ENCODE data around the gene HMG20A.

The HMG20A gene

DNA sequence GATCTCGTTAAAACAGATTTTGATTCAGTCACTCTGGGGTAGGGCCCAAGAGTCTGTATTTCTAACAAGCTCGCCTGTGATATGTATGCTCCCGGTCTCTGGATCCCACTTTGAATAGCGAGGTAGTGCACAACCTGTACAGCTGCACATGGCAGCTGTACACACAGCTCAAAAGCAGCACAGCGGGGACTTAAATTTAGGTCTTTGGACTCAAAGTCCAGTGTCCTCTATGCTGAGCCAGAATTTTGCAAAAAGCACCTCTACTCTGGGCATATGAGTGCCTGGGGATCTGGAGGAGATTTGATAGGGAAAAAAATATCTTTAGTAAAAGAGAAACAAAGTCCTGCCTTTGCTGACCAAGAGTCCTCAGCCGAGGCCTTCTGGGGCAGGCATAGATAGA lies 83.1 kb downstream of the HMG20A start:
- DNase-seq = no peak

DNA sequence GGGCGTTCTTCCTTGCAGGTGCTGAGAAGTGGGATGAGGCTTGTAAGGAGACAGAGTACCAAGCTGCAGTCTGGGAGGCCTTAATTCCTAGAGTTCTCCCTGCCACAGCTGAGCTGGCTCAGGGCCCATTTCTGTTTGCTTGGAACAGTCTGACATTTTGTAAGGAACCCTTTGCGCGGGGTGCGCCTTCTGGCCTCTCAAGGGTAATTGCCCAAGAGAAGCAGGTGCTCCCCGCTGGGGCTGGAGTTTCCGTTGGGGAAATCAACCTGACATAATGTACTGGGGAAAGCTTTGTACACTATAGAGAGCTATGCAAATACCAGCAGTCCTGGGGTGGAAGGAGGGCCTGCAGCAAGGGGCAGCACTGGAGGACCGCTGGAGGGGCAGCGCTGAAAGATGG lies 83.6 kb downstream of the HMG20A start:
- DNase-seq = no peak

DNA sequence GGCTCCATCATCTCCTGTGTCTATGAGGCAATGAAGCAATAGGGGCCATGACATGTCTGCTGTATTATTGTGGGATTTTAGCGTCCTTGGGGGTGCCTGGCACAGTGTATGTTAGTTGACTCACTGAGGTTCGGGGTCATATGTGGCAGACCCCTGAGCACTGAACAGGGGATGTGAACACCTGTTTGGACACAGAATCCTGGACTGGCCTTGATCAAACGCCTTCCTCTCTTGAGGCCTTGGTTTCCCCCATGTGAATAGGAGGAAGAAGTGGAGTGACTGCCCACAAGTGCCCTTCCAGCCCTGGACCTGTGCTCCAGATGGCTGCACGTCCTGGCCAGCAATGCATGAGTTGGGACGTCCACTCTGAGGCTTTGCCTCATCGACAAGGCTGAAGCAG lies 84.2 kb downstream of the HMG20A start:
- no peak for DNase-seq

GRCh38 chr15:77505556-77505955 lies 84.9 kb downstream of the HMG20A start:
- DNase-seq = no peak

GRCh38 chr15:77506311-77507142 lies 85.8 kb downstream of the HMG20A start:
- DNase-seq = no peak

DNA sequence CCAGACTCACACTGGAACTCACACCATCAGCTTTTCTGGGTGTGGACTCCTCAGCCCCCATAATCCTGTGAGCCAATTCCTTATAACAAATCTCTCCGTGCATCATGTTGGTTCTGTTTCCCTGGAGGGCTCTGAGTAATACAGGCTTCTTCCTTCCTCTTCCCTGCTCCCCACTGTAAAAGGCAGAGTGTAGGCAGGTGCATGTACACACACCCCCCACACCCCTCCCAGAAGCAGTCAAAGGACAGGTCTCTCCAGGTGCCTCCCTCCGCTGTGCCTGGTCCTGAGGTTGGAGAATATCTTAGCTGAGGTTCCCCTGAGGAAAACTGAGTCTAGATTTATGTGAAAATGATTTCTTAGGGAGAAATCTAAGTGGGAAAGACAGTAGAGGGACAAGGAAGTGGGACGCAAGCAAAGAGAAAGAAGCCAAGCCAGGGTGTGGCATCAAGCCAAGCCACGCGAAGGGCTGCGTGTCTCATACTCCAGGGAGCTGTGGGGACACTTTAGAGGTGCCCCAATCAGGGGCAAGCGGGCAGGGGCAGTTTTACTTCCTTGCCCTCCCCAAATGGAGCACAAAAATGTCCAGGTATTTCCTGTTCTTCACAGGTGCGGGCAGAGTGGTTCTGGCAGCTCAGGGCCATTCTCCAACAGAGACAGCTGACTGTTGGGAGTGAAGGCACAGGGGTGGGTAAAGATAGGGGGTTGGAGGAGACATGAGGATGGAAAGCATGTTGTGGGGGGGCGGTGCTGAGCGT lies 86.6 kb downstream of the HMG20A start:
- no peak for DNase-seq

- DNase-seq = no peak
These were observed 87.2 kb downstream of the HMG20A start for GRCh38 chr15:77507911-77508310.

- DNase-seq = no peak
These were observed 88.0 kb downstream of the HMG20A start for GRCh38 chr15:77508541-77509243.

DNA sequence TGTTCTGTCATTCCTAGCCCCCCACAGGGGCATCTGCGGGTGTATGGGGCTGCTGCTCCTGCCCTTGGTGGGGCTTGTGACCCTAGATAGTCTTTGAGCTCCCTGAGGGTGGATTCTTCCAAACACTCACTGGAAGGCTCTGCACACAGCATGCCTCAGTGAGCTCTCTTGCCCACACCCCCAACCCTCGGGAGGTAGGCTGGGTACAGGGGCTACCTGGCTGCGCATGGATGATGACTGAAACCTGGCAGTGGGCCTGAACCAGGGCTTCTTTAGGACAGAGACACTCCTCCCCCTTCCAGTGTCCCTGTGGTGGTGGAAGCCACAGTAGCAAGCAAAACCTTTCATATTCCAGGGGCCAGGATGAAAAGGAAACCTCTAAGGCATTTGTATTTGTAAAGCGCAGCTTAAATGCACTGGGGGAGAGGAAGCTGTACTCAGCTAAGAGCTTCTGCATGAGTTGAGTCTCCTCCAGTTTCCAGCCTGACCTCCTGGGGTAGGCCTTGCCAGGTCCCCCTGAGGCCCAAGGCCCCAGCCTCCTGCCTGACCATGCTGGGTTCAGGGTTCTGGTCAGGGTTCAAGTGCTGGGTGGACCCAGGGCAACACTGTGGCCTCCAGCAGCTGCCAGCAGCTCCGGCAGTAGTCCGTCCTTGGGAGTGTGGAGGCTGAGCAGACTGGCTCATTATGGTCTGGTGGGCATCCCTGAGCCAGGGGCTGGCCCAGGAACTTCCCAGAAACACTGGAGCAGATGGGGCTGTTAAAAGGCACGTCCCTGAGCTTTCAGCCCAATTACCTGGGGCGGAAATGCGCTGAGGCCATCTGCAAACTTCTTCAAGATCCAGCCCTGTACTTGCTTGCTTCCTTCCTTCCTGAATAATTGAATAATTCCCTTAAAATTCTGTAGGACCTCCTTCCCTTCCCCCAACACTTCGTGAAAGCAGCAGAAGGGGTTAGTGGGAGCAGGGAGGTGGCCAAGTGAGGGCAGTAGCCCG lies 89.7 kb downstream of the HMG20A start:
- DNase-seq = no peak

DNA sequence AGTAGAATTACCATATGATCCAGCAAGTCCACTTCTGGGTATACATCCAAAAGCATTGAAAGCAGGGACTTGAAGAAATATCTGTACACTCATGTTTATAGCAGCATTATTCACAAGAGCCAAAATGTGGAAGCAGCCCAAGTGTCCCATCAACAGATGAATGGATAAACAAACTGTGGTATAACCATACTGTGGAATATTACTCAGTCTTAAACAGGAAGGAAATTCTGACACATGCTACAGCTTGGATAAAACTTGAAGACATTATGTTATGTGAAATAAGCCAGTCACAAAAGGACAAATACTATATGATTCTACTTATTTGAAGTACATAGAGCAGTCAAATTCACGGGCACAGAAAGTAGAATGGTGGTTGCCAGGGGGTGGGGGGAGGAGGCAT lies 91.2 kb downstream of the HMG20A start:
- DNase-seq = no peak

DNA sequence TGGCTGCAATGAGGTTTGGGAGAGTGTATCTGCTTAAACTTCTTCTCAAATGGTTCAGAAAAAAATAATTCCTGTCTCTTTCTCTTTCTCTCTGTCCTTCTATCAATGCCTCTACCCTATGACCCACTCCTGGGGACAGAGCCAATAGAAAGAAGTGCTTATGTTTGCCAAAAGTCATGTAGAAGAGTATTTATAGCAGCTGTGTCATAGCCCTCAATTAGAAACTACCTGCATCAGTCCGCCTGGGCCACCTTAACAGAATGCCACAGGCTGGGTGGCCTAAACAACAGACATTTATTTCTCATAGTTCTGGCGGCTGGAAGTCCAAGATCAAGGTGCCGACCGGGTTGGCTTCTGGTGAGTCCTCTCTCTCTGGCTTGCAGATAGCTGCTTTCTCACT lies 92.5 kb downstream of the HMG20A start:
- DNase-seq = no peak

DNA sequence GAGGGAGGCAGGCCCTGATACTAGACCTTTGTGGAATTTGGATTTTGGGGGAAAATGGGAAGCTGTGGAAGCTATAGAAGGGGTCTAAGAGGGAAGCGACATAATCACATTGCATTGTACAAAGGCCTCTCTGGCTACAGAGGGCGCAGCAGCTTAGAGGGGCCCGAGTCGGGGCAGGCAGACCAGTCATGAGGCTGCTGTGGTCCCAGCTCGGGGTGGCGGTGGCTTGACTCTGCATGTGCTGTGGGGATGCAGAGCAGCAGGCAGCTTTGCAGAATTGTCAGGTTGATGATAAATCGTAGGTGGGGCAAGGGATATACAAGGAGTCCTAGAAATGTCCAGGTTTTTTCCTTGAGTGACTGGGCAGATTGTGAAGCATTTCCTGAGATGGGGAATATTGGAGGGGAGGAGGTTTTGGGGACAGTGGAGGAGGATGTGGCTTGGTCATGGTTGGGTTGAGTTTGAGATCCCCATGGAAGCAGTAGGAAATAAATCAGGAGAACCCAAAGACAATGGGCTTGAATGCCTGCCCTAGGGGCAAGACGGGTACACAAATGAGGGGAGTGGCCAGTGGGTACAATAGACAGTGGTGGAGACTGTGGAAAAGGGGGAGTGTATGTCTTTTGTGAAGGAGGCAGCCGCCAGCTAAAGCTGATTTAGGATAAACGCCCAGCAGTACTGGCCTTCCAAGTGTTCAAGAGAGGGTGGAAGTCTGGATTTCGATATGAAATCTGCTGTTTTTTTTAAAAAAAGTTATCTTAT lies 94.1 kb downstream of the HMG20A start:
- no peak for DNase-seq

- no peak for DNase-seq
These were observed 94.9 kb downstream of the HMG20A start for GRCh38 chr15:77515613-77516012.

GRCh38 chr15:77516076-77516475 lies 95.4 kb downstream of the HMG20A start:
- DNase-seq = no peak

DNA sequence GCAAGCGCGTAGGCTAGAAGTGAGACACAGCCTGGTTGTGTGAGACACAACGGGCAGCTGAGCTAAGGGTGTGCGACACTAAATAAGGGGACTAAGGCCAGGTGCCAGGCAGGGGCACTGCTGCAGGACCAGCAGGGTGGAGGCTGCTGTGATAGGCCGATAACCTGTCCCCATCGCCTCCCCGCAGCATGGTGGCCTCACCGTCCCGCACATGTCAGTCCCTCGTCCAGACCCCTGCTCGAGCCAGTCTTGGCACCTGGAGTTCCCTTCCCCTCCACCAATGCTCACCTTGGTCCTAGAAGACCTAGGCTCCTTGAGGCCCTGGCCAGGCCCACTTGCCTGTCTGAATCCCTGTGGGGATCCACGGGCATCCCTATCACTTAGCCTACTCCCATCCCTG lies 96.1 kb downstream of the HMG20A start:
- no peak for DNase-seq

DNA sequence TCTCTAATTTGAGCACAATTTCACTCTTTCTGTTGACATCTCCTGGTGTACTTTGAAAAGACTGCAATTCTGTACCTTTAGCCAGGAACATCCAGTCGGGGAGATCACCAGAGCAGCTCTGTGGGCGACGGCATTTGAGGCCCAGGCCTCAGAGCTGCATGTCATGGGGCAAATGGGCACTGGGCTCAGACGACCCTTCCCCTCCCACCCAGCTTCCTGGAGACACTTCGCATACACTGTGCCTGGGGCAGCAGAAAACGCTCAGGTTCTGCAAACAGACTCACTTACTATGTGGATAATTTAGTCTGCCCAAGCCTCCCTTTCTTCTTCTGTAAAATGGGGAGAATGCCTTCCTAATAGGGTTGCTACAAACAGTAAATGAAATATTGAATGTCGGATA lies 96.9 kb downstream of the HMG20A start:
- DNase-seq = no peak

- DNase-seq = no peak
These were observed 97.8 kb downstream of the HMG20A start for GRCh38 chr15:77518458-77518857.

- DNase-seq = no peak
These were observed 98.9 kb downstream of the HMG20A start for GRCh38 chr15:77519540-77519939.

GRCh38 chr15:77521206-77521605 lies 100.5 kb downstream of the HMG20A start:
- DNase-seq = no peak

DNA sequence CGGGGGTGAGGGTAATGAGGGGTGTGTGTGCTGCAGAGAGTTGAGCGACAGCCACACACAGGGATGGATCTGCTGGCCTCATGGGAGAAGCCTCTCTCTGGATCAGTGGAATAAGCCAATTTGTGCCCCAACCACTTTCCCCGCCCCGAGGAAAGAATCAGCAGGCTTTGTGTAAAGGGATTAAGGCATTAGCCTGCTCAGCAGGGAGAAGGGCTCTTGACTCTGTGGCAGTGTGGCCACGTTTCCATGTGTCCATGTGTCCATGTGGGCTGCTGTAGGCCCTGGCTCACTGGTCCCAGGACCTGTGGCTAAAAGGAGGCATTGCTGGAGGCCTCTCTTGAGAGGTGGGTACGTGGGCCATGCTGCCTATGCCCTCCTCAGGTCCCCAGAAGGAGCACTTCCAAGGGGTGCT lies 104.7 kb downstream of the HMG20A start:
- no peak for DNase-seq

DNA sequence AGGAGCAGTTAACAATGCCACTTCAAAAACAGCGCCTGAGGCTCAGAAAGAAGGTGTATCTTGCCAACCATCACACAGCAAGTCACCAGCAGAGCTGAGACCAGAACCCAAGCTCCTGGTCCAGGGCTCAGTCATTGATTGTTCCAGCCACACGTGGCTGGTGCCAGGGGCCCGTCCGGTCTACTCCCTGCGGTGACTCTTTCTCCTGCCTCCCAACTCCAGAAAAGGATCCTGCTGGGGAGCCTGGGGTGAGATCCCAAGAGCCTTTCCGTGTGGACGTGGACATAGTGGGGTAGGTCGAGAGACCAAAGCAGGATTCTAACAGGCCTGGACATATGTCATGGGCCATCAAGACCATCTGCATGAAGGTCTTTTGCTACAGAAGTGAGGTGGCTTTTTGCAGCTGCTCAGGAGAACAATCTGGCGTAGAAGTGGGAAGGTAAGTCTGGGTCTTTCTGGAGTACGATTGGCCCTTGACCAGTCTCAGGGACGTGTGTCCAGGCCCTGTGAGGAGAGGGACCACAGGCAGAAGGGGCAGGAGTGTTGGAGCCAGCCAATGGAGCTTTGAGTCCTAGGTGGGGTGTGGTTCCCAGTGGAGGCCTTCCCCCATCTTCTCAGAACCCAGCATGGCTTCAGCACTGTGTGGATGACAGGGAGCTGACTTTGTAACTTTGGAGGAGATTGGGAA lies 105.4 kb downstream of the HMG20A start:
- DNase-seq = no peak

Measured in stimulated activated CD4-positive, alpha-beta T cell treated with anti-CD3 and anti-CD28 coated beads, Interleukin-4, amount 100 ng/mL, for 24 hours (primary cell).